Measurements from ENCODE around the gene SLA2.

The SLA2 gene

DNA sequence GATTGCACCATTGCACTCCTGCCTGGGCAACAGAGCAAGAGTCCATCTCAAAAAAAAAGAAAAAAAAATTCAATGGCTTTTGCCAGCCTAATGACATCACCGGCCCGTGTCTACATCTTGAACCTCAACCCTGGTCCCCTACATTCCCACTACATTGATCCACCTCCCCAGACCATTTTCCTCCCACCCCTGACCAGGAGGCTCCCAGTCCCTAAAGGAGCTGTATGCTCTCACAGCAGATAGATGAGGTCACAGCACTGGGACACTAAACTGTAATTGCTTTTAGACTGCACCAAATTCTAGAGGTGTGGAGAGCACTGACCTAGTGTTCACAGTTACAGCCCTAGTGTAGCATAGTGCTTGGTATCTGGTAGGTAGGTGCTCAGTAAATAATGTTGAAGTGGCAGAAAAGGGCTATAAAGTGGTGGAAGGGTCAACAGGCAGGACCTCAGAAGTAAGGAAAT, 61.9 kb downstream of the SLA2 start:
- no peak overlapping the region for H3K27ac ChIP-seq
- H3K27me3 ChIP-seq: no peaks in the 10 kb centered on the region
- H3K9me3 ChIP-seq: no peaks in the 10 kb centered on the region
- no peak overlapping the region for H3K4me3 ChIP-seq (ENCODE audit: low read depth in 1 of 2, low read length in 1 of 2)
- H3K4me1 ChIP-seq (ENCODE audit: control insufficient read depth in 1 of 2, insufficient read depth in 1 of 2, low read depth in 1 of 2, low read length in 1 of 2): peaks cover 5% of the 10 kb centered on the region in 2 experiments
- TF ChIP-seq CTCF (IDR thresholded peaks at IDR 0.05): no peak
- H3K36me3 ChIP-seq: peaks cover 5% of the 10 kb centered on the region

- no peak overlapping the region for H3K4me3 ChIP-seq (ENCODE audit: low read depth in 1 of 2, low read length in 1 of 2)
- H3K27me3 ChIP-seq: no peaks in the 10 kb centered on the region
- peaks cover 5% of the 10 kb centered on the region for H3K36me3 ChIP-seq
- H3K27ac ChIP-seq: no peak overlapping the region
- TF ChIP-seq CTCF (IDR thresholded peaks at IDR 0.05): no peak
- H3K4me1 ChIP-seq (ENCODE audit: control insufficient read depth in 1 of 2, insufficient read depth in 1 of 2, low read depth in 1 of 2, low read length in 1 of 2): no peaks in the 10 kb centered on the region
- no peaks in the 10 kb centered on the region for H3K9me3 ChIP-seq
Observed at GRCh38 chr20:36582821-36583220, 63.2 kb downstream of the SLA2 start.

DNA sequence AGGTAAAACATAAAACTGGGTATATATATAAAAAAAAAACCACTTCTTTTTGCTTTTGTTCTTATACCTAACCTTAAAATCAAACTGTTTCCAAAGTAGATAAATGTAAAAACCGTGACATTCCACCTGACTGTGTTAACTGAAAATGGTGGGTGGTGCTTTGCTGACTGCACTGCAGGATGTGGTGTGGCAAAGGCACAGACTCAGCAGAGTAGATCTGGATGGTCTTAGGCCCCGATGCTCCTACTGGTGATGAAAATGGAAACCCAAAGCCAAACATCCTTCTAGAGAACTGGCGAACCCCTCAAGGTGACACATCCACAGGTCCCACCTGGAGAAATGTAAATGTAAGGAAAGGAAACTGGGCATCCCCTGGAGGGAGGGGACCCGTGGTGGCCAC, 63.7 kb downstream of the SLA2 start:
- Histone ChIP-seq H3K36me3 (peaks cover 5% of the 10 kb centered on the region), H3K4me3 (ENCODE audit: low read depth in 1 of 2, low read length in 1 of 2) (no peak overlapping the region), H3K4me1 (ENCODE audit: control insufficient read depth in 1 of 2, insufficient read depth in 1 of 2, low read depth in 1 of 2, low read length in 1 of 2) (no peaks in the 10 kb centered on the region), H3K27me3 (no peaks in the 10 kb centered on the region), H3K27ac (no peak overlapping the region), H3K9me3 (no peaks in the 10 kb centered on the region)
- TF ChIP-seq CTCF (IDR thresholded peaks at IDR 0.05): no peak

DNA sequence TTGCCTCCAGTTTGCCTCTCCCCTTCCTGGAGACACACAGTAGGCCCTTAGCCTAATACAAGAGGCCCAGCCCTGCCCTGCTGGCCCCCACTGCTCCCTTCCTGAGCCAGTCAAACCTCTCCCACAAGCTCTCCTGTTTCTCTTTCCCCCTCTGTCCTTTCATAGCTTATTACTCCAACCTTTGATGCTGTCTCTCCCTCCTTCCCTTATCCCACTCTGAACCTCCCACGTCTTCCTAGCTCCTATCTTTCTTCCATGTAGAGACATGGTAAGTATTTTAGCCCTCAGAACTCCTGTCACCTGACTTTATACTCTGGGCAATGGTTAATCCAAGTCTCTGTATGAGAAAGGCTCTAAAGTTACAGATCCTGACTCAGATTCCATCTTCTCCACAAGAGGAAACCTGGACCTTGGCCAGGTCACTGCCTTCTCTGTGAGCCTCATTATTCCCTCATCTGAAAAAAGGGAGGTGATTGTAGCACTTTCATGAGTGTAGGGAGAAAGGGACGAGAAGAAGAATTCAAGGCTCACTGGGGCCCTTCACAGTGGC, 65.9 kb downstream of the SLA2 start:
- Histone ChIP-seq H3K4me1 (ENCODE audit: control insufficient read depth in 1 of 2, insufficient read depth in 1 of 2, low read depth in 1 of 2, low read length in 1 of 2) (peaks cover 1 to 2% of the 10 kb centered on the region in 2 experiments), H3K9me3 (no peaks in the 10 kb centered on the region), H3K27me3 (peaks cover 7% of the 10 kb centered on the region), H3K4me3 (ENCODE audit: low read depth in 1 of 2, low read length in 1 of 2) (no peak overlapping the region), H3K27ac (no peak overlapping the region), H3K36me3 (peaks cover 5% of the 10 kb centered on the region)
- no peak for TF ChIP-seq CTCF (IDR thresholded peaks at IDR 0.05)

- H3K36me3 ChIP-seq: peaks cover 5% of the 10 kb centered on the region
- H3K4me1 ChIP-seq (ENCODE audit: control insufficient read depth in 1 of 2, insufficient read depth in 1 of 2, low read depth in 1 of 2, low read length in 1 of 2): peaks cover 8 to 11% of the 10 kb centered on the region in 2 experiments
- H3K27me3 ChIP-seq: peaks cover 23% of the 10 kb centered on the region
- no peaks in the 10 kb centered on the region for H3K9me3 ChIP-seq
- no peak for TF ChIP-seq CTCF (IDR thresholded peaks at IDR 0.05)
- H3K4me3 ChIP-seq (ENCODE audit: low read depth in 1 of 2, low read length in 1 of 2): no peak overlapping the region
- no peak overlapping the region for H3K27ac ChIP-seq
Observed at GRCh38 chr20:36578356-36579041, 67.5 kb downstream of the SLA2 start.

Measured in neutrophil (primary cell).